Natural killer cell (primary cell): ENCODE measurements around the gene RXRA. TPM values are rescaled to one million over a fixed set of nuclear protein-coding genes. Genes with fewer than 3 reads are reported as not detected.

Source experiments
- ATAC-seq, 3 donors: fragments of 150-1000 bp in 2 of 3; fragments of 200-7000 bp in 1 of 3; cut with Tn5 transposase; 1 replicate in 1 of 3; 2 replicates in 2 of 3; pipeline ENCODE4 v1.10.0; 2021; ENCODE audit warnings: mild to moderate bottlenecking in 2 of 3, moderate library complexity in 2 of 3
- DNase-seq, 2 donors: peaks; one replicate each; pipeline versions ENCODE4 v3.0.0 to v3.0.0-alpha.2; 2013 to 2021; ENCODE audit warnings: mixed read lengths in 1 of 2
- H3K27ac ChIP-seq: one replicate; pipeline ENCODE4 v1.5.1; 2013; ENCODE audit warnings: mild to moderate bottlenecking, low read length
- H3K27me3 ChIP-seq: one replicate; pipeline ENCODE4 v1.6.1; 2013; ENCODE audit warnings: low read length; ENCODE audit not compliant: control insufficient read depth, insufficient read depth
- H3K36me3 ChIP-seq: one replicate; pipeline ENCODE4 v1.6.1; 2013; ENCODE audit warnings: low read length; ENCODE audit not compliant: control insufficient read depth, insufficient read depth
- H3K4me1 ChIP-seq: one replicate; pipeline ENCODE4 v1.6.1; 2013; ENCODE audit warnings: low read length; ENCODE audit not compliant: control insufficient read depth, insufficient read depth
- H3K4me3 ChIP-seq: one replicate; pipeline ENCODE4 v1.5.1; 2013; ENCODE audit warnings: low read length
- H3K9me3 ChIP-seq: one replicate; pipeline ENCODE4 v1.6.1; 2013; ENCODE audit warnings: low read length; ENCODE audit not compliant: control insufficient read depth, insufficient read depth
- H3K27ac Mint-ChIP-seq, 2 donors: one replicate each; pipeline ENCODE4 v1.8.0; 2022; ENCODE audit warnings: mild to moderate bottlenecking in 2 of 2, mixed read lengths in 2 of 2, moderate library complexity in 1 of 2
- H3K27me3 Mint-ChIP-seq, 2 donors: one replicate each; pipeline ENCODE4 v1.8.0; 2022; ENCODE audit warnings: low read depth in 2 of 2, mixed read lengths in 2 of 2
- H3K36me3 Mint-ChIP-seq: one replicate; pipeline ENCODE4 v1.8.0; 2022; ENCODE audit warnings: mixed read lengths
- H3K4me1 Mint-ChIP-seq, 2 donors: one replicate each; pipeline ENCODE4 v1.8.0; 2022; ENCODE audit warnings: mixed read lengths in 2 of 2
- H3K4me3 Mint-ChIP-seq: one replicate; pipeline ENCODE4 v1.8.0; 2022; ENCODE audit warnings: mild to moderate bottlenecking, moderate library complexity, mixed read lengths
- H3K9me3 Mint-ChIP-seq, 2 donors: one replicate each; pipeline ENCODE4 v1.8.0; 2022; ENCODE audit warnings: mixed read lengths in 2 of 2
- WGBS: methylation state at CpG from one replicate; pipeline ENCODE4 v1.1.7; 2013; ENCODE audit warnings: missing lambda C conversion rate; ENCODE audit not compliant: insufficient coverage; 5-methylcytosine and 5-hydroxymethylcytosine counted together
- intact Hi-C: fragments of 100-400 bp; cut with micrococcal nuclease; formaldehyde crosslinking; loops from one replicate; pipeline ENCODE4 v1.14.2; 2022
- total RNA-seq, 4 donors: library from RNA; stranded (reverse); fragments of 120-200 nt in 1 of 4; gene quantifications; one replicate each; pipeline versions ENCODE4 v1.2.3 to v1.2.4, GENCODE V29; 2013 to 2022
- TF ChIP-seq, protein P1 (sequence below): fragments of 200-600 bp; IDR thresholded peaks from one replicate; pipeline ENCODE4 v1.8.0; 2022; ENCODE audit warnings: antibody characterized with exemption

The RXRA gene
- total RNA-seq, 3 donors from 2014 or later (not counting 1 experiment from before 2014, with no cell fraction given), result 30.9 to 64.1 (median 42.2) TPM

DNA sequence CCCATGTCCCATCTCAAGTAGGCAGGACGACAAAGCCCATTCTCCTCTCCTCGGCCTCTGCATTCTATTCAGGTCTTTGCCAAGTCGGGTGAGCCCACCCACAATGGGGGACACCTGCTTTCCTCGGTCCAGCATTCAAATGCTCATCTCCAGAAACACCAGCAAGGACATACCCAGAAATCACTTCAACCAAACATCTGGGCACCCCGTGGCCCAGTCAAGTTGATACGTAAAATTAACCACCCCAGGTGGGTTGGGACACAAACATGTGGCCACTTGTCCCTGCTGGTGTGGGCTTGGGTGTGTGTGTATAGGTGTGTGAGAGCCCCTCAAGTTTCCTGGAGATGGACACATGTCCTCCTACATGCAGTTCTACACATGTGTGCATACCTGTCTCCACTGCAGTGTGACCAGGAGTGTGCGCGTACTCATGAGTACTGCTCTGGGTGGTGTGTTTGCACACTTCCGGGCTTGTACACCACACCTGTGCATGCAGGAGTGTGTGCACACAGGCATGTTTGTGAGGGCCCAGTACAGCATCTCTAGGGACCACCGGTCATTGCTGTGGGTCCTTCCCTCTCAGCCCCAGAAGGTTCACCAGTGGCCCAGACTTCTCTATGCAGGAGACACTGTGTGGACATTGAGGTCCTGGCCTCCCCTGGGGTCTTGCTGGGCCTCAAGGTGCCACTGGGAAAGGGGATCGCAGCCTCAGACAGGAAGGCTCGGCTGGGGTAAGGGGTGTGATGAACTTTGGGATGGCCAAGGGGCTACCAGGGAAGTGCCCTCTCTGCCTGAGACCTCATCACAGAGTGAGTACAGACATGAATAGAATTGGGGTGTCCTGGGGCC is 35.4 kb upstream of the RXRA start:
- WGBS, result 89% methylated on average over 12 of the region's 12 CpGs
- H3K4me1 ChIP-seq, result peaks cover 15% of the 10 kb centered on the region
- no peaks in the 10 kb centered on the region for H3K9me3 ChIP-seq
- DNase-seq (no peak), ATAC-seq (no peak)
- H3K27ac ChIP-seq, result no peak overlapping the region
- Mint-ChIP-seq H3K27ac (no peak overlapping the region), H3K9me3 (no peaks in the 10 kb centered on the region), H3K4me3 (no peak overlapping the region), H3K4me1 (peaks cover 2 to 12% of the 10 kb centered on the region in 2 donors), H3K36me3 (no peaks in the 10 kb centered on the region), H3K27me3 (peaks cover 14 to 21% of the 10 kb centered on the region in 2 donors)
- no peak overlapping the region for H3K4me3 ChIP-seq
- TF ChIP-seq, protein P1, sequence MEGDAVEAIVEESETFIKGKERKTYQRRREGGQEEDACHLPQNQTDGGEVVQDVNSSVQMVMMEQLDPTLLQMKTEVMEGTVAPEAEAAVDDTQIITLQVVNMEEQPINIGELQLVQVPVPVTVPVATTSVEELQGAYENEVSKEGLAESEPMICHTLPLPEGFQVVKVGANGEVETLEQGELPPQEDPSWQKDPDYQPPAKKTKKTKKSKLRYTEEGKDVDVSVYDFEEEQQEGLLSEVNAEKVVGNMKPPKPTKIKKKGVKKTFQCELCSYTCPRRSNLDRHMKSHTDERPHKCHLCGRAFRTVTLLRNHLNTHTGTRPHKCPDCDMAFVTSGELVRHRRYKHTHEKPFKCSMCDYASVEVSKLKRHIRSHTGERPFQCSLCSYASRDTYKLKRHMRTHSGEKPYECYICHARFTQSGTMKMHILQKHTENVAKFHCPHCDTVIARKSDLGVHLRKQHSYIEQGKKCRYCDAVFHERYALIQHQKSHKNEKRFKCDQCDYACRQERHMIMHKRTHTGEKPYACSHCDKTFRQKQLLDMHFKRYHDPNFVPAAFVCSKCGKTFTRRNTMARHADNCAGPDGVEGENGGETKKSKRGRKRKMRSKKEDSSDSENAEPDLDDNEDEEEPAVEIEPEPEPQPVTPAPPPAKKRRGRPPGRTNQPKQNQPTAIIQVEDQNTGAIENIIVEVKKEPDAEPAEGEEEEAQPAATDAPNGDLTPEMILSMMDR, result no peak
- H3K27me3 ChIP-seq, result no peaks in the 10 kb centered on the region
- no peaks in the 10 kb centered on the region for H3K36me3 ChIP-seq
- intact Hi-C loops, result loop anchor here (10.0 kb wide), 1 partner anchor 116 kb away; no protein-coding TSS in a partner anchor

DNA sequence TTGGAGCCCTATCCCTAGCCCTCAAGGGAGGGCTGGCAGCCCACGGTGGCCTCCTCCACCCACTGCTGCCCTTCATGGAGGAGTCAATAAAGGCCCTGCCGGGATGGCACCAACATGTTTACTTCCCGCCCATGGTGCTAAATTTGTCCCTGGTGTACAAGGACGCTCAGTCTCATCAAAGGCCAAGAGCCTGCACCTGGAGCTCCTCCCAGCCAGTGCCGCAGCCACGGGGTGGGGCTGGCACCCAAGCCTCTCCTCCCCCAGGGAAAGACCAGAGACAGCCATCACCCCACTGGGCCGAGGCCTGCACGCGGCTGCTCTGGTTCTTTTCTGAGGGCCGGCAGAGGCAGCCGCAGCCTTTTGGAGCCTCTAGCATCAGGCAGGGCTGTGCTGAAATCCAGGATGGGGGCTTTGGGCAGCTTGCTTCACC is 34.8 kb upstream of the RXRA start:
- H3K27me3 Mint-ChIP-seq, result peaks cover 15 to 19% of the 10 kb centered on the region in 2 donors
- ATAC-seq, result no peak
- H3K9me3 Mint-ChIP-seq, result no peaks in the 10 kb centered on the region
- no peak overlapping the region for H3K4me3 Mint-ChIP-seq
- H3K27ac Mint-ChIP-seq, result no peak overlapping the region
- H3K4me1 Mint-ChIP-seq, result peaks cover 8 to 19% of the 10 kb centered on the region in 2 donors
- TF ChIP-seq, protein P1, result no peak
- 68% methylated on average over 11 of the region's 11 CpGs for WGBS
- no peaks in the 10 kb centered on the region for H3K9me3 ChIP-seq
- DNase-seq, result no peak
- intact Hi-C loops, result loop anchor here (10.0 kb wide), 1 partner anchor 117 kb away; no protein-coding TSS in a partner anchor
- H3K27ac ChIP-seq, result no peak overlapping the region
- H3K4me3 ChIP-seq, result no peak overlapping the region
- no peaks in the 10 kb centered on the region for H3K27me3 ChIP-seq
- H3K36me3 Mint-ChIP-seq, result no peaks in the 10 kb centered on the region
- peaks cover 21% of the 10 kb centered on the region for H3K4me1 ChIP-seq
- no peaks in the 10 kb centered on the region for H3K36me3 ChIP-seq

DNA sequence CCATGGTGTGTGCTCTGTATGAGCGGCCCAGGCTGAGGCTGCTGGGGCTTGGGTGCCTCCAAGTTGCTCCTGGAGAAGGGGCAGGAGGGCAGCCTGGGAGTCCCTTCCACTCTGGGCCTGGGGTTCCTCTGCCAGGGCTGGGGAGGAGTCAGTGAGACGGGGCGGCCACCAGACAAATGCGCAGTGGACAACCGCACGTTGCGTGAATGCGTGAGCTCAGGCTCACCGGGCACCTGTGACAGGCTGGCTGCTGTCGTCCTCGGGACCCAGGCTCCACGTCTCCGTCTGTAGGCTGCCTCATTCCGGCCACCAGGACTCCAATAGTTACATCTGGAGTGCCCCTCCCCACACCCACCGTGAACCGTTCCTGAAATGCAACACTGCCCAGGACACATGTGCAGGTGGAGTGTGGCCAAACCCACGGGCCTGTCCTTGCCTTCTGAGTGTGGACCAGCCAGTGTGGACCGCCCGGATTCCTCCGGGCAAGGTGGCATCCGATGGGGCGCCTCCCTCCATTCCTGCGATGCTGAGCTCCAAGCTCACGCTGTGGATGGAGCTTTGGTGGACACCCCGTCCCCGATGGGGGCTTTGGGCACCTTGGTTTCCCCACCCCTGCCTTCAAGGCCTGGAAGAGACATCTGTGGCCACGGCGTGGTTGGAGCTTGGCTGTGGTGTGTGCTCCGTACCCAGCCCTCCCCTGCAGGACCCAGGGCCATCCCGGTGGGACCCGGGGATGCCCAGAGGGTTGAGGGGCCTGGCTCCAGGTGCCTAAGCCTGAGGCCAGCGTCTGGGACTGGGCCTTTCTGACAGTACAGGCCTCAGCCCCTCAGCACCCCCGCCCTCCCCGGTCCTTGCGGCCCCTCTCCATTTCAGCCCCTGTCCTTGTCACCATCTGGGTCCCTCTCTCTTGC is 34.0 kb upstream of the RXRA start:
- H3K4me1 Mint-ChIP-seq, result peaks cover 10 to 16% of the 10 kb centered on the region in 2 donors
- H3K4me1 ChIP-seq, result peaks cover 29% of the 10 kb centered on the region
- no peak overlapping the region for H3K4me3 ChIP-seq
- H3K27ac Mint-ChIP-seq, result no peak overlapping the region
- no peaks in the 10 kb centered on the region for H3K36me3 Mint-ChIP-seq
- DNase-seq, result no peak
- no peak overlapping the region for H3K27ac ChIP-seq
- peaks cover under 1% of the 10 kb centered on the region for H3K27me3 ChIP-seq
- H3K27me3 Mint-ChIP-seq, result peaks cover 8 to 13% of the 10 kb centered on the region in 2 donors
- no peak overlapping the region for H3K4me3 Mint-ChIP-seq
- no peak for ATAC-seq
- H3K9me3 Mint-ChIP-seq, result no peaks in the 10 kb centered on the region
- H3K36me3 ChIP-seq, result no peaks in the 10 kb centered on the region
- TF ChIP-seq, protein P1, result no peak
- intact Hi-C loops, result loop anchor here (10.0 kb wide), 1 partner anchor 117 kb away; no protein-coding TSS in a partner anchor
- WGBS, result 86% methylated on average over 35 of the region's 35 CpGs
- no peaks in the 10 kb centered on the region for H3K9me3 ChIP-seq
